Spleen (tissue), 11 donors: Measurements from ENCODE around the gene MAU2. TPM values are rescaled to one million over a fixed set of nuclear protein-coding genes. Genes with fewer than 3 reads are reported as not detected.

Experiments
- DNase-seq: peaks from one replicate; pipeline ENCODE4 v3.0.0-alpha.2; 2020
- H3K27ac ChIP-seq, 8 donors: fragments of 200-600 bp; sonication (generic) in 7 of 8; 1 replicate in 4 of 8; 2 replicates in 4 of 8; pipeline versions ENCODE4 v1.5.0 to v1.8.0; 2016 to 2021; ENCODE audit warnings: inconsistent platforms in 4 of 8, mild to moderate bottlenecking in 4 of 8, moderate library complexity in 1 of 8
- H3K27me3 ChIP-seq, 7 donors: fragments of 200-600 bp; sonication (generic) in 6 of 7; replicated peaks in 1 of 7; 1 replicate in 4 of 7; 2 replicates in 3 of 7; pipeline versions ENCODE4 v1.5.0 to v1.8.0; 2016 to 2021; ENCODE audit warnings: inconsistent platforms in 3 of 7, mild to moderate bottlenecking in 1 of 7
- H3K36me3 ChIP-seq, 6 donors: fragments of 200-600 bp; sonication (generic) in 5 of 6; 1 replicate in 4 of 6; 2 replicates in 2 of 6; pipeline versions ENCODE4 v1.5.0 to v1.8.0; 2016 to 2021; ENCODE audit warnings: inconsistent platforms in 2 of 6
- H3K4me1 ChIP-seq, 6 donors: fragments of 200-600 bp; sonication (generic) in 5 of 6; 1 replicate in 3 of 6; 2 replicates in 3 of 6; pipeline versions ENCODE4 v1.5.0 to v1.8.0; 2016 to 2021; ENCODE audit warnings: inconsistent platforms in 3 of 6
- H3K4me3 ChIP-seq, 8 donors: fragments of 200-600 bp; sonication (generic) in 7 of 8; 1 replicate in 4 of 8; 2 replicates in 4 of 8; pipeline versions ENCODE4 v1.5.0 to v1.8.0; 2016 to 2021; ENCODE audit warnings: inconsistent platforms in 4 of 8, mild to moderate bottlenecking in 4 of 8, moderate library complexity in 2 of 8
- H3K9me3 ChIP-seq, 8 donors: fragments of 200-600 bp; sonication (generic) in 7 of 8; 1 replicate in 4 of 8; 2 replicates in 4 of 8; pipeline versions ENCODE4 v1.5.0 to v1.8.0; 2016 to 2021; ENCODE audit warnings: inconsistent platforms in 4 of 8
- CTCF ChIP-seq, 11 experiments: fragments of 200-600 bp in 7 of 11; fragments of 450-650 bp in 4 of 11; sonication (generic) in 4 of 11; IDR thresholded peaks in 8 of 11; conservative IDR thresholded peaks in 3 of 11; 1 replicate in 7 of 11; 2 replicates in 4 of 11; pipeline versions ENCODE4 v1.4.0 to v1.8.0; 2016 to 2021; ENCODE audit warnings: antibody characterized with exemption in 11 of 11, inconsistent platforms in 4 of 11, mild to moderate bottlenecking in 1 of 11
- POLR2A ChIP-seq, 3 donors: fragments of 450-650 bp; IDR thresholded peaks; one replicate each; pipeline ENCODE4 v1.5.1; 2017; ENCODE audit warnings: antibody characterized with exemption in 3 of 3, mild to moderate bottlenecking in 1 of 3
- POLR2AphosphoS5 ChIP-seq, 3 donors: sonication (generic); formaldehyde crosslinking; IDR thresholded peaks; one replicate each; pipeline ENCODE4 v1.5.1; 2017; ENCODE audit warnings: antibody characterized with exemption in 3 of 3
- WGBS, 5 donors: extraction: QIAGEN DNeasy Blood & Tissue Kit in 3 of 5; methylation state at CpG; one replicate each; pipeline versions ENCODE4 v1.1.5 to v1.1.7; 2013 to 2018; 5-methylcytosine and 5-hydroxymethylcytosine counted together
- intact Hi-C: fragments of 100-400 bp; cut with DNase I; formaldehyde crosslinking; loops from one replicate; pipeline ENCODE4 v1.15.0; 2023; ENCODE audit warnings: low total_unique reads
- polyA plus RNA-seq, 3 donors: library from polyadenylated mRNA; stranded (reverse); fragments of 200-250 nt; gene quantifications; one replicate each; pipeline ENCODE4 v1.2.1, GENCODE V29; 2013
- total RNA-seq, 7 donors: library from RNA; depleted of rRNA in 3 of 7; stranded (reverse); fragments of >200 nt in 3 of 7; fragmentation: NEBNext Ultra II Directional in 4 of 7; extraction: Animal tissue kit (Norgen Biotek cat#: 25700) in 4 of 7; gene quantifications; one replicate each; pipeline versions ENCODE4 v1.1.0 to v1.2.1, GENCODE V29; 2016 to 2021
- donor health status: healthy with polysubstance abuse.
- donor health status: DM: no; HTN: no; CAD: no; lungs with moderate emphysema.
- donor health status: DM: no; HTN: no; CAD: no.
- donor health status: Bipolar disorder and iron deficiency.
- donor health status: healthy.
- donor health status: DM: no; HTN: no; CAD: no.
- donor health status: DM: yes; HTN: yes; CAD: no.

MAU2 gene
- total and polyA plus RNA-seq, 10 donors, result 12.0 to 133 (median 95.1) TPM

GRCh38 chr19:19279062-19279612 is 41.5 kb upstream of the MAU2 start:
- Histone ChIP-seq H3K4me1 (no peaks in the 10 kb centered on the region), H3K9me3 (no peaks in the 10 kb centered on the region), H3K4me3 (no peak overlapping the region), H3K27ac (no peak overlapping the region), H3K36me3 (peaks cover 18 to 97% (median 89%) of the 10 kb centered on the region in 6 donors), H3K27me3 (peaks cover 0 to 5% (median 0%) of the 10 kb centered on the region in 7 donors)
- DNase-seq, result no peak
- TF ChIP-seq POLR2AphosphoS5 (IDR thresholded peaks at IDR 0.05), result no peak
- no peak for TF ChIP-seq POLR2A (IDR thresholded peaks at IDR 0.05)
- no peak for TF ChIP-seq CTCF (IDR thresholded peaks at IDR 0.05 in 8 of 11, conservative IDR thresholded peaks at IDR 0.05 in 3 of 11)
- intact Hi-C loops, result no loop called here
- 94 to 98% (median 96%) methylated on average over 9 to 19 of the region's 19 CpGs for WGBS, 5 donors

- Histone ChIP-seq H3K4me1 (no peaks in the 10 kb centered on the region), H3K36me3 (peaks cover 18 to 100% (median 95%) of the 10 kb centered on the region in 6 donors), H3K27me3 (no peaks in the 10 kb centered on the region), H3K9me3 (no peaks in the 10 kb centered on the region), H3K4me3 (no peak overlapping the region), H3K27ac (no peak overlapping the region)
- intact Hi-C loops, result no loop called here
- TF ChIP-seq POLR2AphosphoS5 (IDR thresholded peaks at IDR 0.05), result peak in 1 of 3 donors; percentile 14
- no peak for TF ChIP-seq POLR2A (IDR thresholded peaks at IDR 0.05)
- no peak for DNase-seq
- 94 to 99% (median 95%) methylated on average over 13 to 16 of the region's 16 CpGs for WGBS, 5 donors
Measured at GRCh38 chr19:19279853-19280252, 40.8 kb upstream of the MAU2 start.

- 90 to 97% (median 95%) methylated on average over 8 to 16 of the region's 16 CpGs for WGBS, 5 donors
Measured at GRCh38 chr19:19280561-19280960, 40.1 kb upstream of the MAU2 start.

GRCh38 chr19:19285686-19286085 is 34.9 kb upstream of the MAU2 start:
- H3K4me1 ChIP-seq, result no peaks in the 10 kb centered on the region
- no peaks in the 10 kb centered on the region for H3K9me3 ChIP-seq
- no peak overlapping the region for H3K27ac ChIP-seq
- intact Hi-C loops, result no loop called here
- no peak for DNase-seq
- no peak overlapping the region for H3K4me3 ChIP-seq
- TF ChIP-seq POLR2A (IDR thresholded peaks at IDR 0.05), result no peak
- TF ChIP-seq POLR2AphosphoS5 (IDR thresholded peaks at IDR 0.05), result no peak
- TF ChIP-seq CTCF (IDR thresholded peaks at IDR 0.05 in 8 of 11, conservative IDR thresholded peaks at IDR 0.05 in 3 of 11), result no peak
- H3K36me3 ChIP-seq, result peaks cover 0 to 100% (median 85%) of the 10 kb centered on the region in 6 donors
- 94 to 98% (median 98%) methylated on average over 10 of the region's 10 CpGs for WGBS, 5 donors
- no peaks in the 10 kb centered on the region for H3K27me3 ChIP-seq

More at GRCh38 chr19:19280561-19280960, 40.1 kb upstream of the MAU2 start:
- Histone ChIP-seq H3K4me1 (no peaks in the 10 kb centered on the region), H3K4me3 (no peak overlapping the region), H3K27ac (no peak overlapping the region), H3K36me3 (peaks cover 18 to 100% (median 94%) of the 10 kb centered on the region in 6 donors), H3K9me3 (no peaks in the 10 kb centered on the region), H3K27me3 (no peaks in the 10 kb centered on the region)
- intact Hi-C loops, result no loop called here
- no peak for DNase-seq
- TF ChIP-seq POLR2AphosphoS5 (IDR thresholded peaks at IDR 0.05) (no peak), POLR2A (IDR thresholded peaks at IDR 0.05) (no peak), CTCF (IDR thresholded peaks at IDR 0.05 in 8 of 11, conservative IDR thresholded peaks at IDR 0.05 in 3 of 11) (no peak)
